ENCODE measurements around the gene SUFU.
"Not testable (repeated sequence)": the region's sequence is repeated elsewhere in the genome, so short reads cannot be mapped to it uniquely, and the experiment has no call there.

The SUFU gene

DNA sequence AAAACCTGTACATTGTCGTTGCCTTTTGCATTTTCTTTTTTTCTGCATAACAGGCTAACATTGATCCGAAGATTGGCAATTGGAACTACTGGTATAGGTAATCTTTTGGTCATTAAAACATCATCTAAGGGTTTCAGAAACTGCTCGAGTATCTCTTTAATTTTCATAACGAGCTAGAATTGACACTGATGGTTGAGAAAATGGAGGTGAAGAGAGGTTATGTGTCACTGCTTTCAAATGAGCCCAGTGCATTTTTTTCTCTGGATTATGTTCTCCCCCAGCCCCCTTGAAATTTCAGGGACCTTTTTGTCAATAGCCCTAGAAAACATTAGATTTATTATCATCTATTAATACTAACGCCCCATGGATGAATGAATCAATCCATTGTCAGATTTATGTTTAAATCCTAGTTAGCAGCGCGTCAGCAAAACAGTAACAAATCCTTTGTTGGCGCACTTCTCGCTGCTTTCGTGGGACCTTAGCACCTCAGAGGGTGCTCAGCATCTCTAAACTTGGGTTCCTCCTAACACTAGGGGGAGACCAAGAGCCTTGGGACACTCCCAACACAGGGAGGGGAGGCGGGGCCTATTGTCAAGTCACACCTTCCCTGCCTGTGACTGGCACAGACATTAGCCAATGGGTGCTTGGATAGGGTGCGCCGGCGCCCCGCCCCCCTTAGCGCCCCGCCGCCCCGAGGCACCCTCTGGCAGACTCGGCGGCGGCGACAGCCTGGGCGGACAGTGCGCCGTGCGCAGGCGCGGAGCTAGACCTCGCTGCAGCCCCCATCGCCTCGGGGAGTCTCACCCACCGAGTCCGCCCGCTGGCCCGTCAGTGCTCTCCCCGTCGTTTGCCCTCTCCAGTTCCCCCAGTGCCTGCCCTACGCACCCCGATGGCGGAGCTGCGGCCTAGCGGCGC is at the start of gene SUFU:
Gene SUFU, plus strand, starts transcription at position 709 of the 915 bp plus-strand sequence. Its CDS starts 181 bp downstream, at position 890.
- H3K36me3 ChIP-seq: no peaks in the 10 kb centered on the region
- no peaks in the 10 kb centered on the region for H3K27me3 ChIP-seq
- peak within 1 kb of the TSS; percentile 65 to 100 for H3K4me3 ChIP-seq (ENCODE audit: low read depth in 1 of 2, low read length in 1 of 2)
- peak within 1 kb of the TSS; percentile 94 for H3K27ac ChIP-seq
- no peaks in the 10 kb centered on the region for H3K9me3 ChIP-seq
- peaks cover 49 to 50% of the 10 kb centered on the region in 2 experiments for H3K4me1 ChIP-seq (ENCODE audit: control insufficient read depth in 1 of 2, insufficient read depth in 1 of 2, low read depth in 1 of 2, low read length in 1 of 2)
- TF ChIP-seq, protein P1, sequence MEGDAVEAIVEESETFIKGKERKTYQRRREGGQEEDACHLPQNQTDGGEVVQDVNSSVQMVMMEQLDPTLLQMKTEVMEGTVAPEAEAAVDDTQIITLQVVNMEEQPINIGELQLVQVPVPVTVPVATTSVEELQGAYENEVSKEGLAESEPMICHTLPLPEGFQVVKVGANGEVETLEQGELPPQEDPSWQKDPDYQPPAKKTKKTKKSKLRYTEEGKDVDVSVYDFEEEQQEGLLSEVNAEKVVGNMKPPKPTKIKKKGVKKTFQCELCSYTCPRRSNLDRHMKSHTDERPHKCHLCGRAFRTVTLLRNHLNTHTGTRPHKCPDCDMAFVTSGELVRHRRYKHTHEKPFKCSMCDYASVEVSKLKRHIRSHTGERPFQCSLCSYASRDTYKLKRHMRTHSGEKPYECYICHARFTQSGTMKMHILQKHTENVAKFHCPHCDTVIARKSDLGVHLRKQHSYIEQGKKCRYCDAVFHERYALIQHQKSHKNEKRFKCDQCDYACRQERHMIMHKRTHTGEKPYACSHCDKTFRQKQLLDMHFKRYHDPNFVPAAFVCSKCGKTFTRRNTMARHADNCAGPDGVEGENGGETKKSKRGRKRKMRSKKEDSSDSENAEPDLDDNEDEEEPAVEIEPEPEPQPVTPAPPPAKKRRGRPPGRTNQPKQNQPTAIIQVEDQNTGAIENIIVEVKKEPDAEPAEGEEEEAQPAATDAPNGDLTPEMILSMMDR (IDR thresholded peaks at IDR 0.05): peak; percentile 89

DNA sequence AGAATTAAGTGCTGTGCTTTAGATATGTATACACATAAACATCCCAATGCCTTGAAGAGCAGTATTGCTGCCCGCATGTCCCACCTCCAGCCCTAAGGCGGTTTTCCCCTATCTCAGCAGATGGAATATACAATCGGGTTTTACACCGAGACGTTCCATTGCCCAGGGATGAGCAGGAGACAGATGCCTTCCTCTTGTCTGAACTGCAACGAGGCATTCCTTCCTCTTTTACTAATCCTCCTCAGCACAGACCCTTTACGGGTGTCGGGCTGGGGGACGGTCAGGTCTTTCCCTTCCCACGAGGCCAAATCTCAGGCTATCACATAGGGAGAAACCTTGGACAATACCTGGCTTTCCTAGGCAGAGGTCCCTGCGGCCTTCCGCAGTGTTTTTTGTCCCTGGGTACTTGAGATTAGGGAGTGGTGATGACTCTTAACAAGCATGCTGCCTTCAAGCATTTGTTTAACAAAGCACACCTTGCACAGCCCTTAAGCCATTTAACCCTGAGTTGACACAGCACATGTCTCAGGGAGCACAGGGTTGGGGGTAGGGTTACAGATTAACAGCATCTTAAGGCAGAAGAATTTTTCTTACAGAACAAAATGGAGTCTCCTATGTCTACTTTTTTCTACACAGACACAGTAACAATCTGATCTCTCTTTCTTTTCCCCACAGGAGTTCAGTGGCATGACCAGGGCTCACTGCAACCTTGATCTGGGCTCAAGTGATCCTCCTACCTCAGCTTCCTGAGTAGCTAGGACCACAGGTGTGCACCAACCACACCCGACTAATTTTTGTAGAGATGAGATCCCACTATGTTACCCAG is 48.9 kb upstream of the SUFU start:
- H3K27me3 ChIP-seq; H3K4me3 ChIP-seq (ENCODE audit: low read depth in 1 of 2, low read length in 1 of 2); H3K36me3 ChIP-seq; H3K9me3 ChIP-seq: not testable (repeated sequence)
- Histone ChIP-seq H3K4me1 (ENCODE audit: control insufficient read depth in 1 of 2, insufficient read depth in 1 of 2, low read depth in 1 of 2, low read length in 1 of 2) (peaks cover 65 to 67% of the 10 kb centered on the region in 2 experiments), H3K27ac (peak overlapping the region; percentile 58)

DNA sequence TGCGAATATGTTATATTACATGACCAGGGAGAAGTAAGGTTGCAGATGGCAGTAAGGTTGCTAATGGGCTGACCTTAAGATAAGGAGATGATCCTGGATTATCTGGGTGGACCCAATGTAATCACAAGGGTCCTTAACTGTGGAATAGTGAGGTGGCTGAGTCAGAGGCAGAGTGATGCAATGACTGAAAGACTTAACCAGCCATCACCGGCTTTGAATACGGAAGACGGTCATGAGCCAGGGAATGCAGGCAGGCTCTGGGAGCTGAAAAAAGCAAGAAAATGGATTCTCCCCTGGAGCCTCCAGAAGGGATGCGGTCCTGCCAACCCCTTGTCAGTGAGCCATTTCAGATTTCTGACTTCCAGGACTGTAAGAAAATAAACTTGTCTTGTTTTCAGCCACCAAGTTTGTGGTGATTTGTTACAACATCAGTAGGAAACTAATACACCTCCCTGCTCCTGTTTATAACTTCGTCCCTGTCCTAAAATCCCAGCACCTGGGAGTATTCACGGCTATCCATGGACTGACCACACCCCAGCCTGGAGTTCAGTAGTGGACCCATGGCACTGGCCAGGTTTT is 47.8 kb upstream of the SUFU start:
- Histone ChIP-seq H3K4me3 (ENCODE audit: low read depth in 1 of 2, low read length in 1 of 2) (no peak overlapping the region), H3K27ac (peak overlapping the region; percentile 61), H3K9me3 (no peaks in the 10 kb centered on the region), H3K4me1 (ENCODE audit: control insufficient read depth in 1 of 2, insufficient read depth in 1 of 2, low read depth in 1 of 2, low read length in 1 of 2) (peaks cover 62 to 66% of the 10 kb centered on the region in 2 experiments), H3K27me3 (no peaks in the 10 kb centered on the region), H3K36me3 (no peaks in the 10 kb centered on the region)
- TF ChIP-seq, protein P1 (IDR thresholded peaks at IDR 0.05): no peak

DNA sequence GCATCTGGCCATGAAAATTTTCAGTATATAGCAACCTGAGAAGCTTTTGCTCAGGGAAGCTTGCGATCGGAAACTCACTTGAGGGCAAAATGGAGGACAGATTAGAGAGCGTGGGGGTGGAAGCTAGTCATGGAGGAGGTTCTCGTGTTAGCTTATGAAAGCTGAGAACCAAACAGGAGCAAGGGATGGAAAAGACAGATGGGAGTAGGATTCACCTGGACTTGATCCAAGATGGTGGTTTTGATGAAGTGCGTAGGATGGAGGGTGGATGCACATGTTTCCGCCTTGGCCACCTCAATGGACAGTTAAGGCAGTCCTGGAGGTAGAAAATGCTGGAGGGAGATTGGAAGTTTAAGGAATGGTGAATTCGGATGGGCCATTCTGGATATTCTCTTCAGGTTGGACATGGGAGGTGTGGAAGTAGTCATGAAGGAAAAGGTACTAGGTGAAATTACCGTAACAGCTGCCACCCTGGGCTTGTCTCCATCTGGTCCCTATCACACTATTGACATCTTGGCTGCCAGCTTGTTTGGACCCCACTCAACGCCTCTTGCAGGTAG is 46.1 kb upstream of the SUFU start:
- Histone ChIP-seq H3K27ac (no peak overlapping the region), H3K4me1 (ENCODE audit: control insufficient read depth in 1 of 2, insufficient read depth in 1 of 2, low read depth in 1 of 2, low read length in 1 of 2) (peaks cover 64 to 66% of the 10 kb centered on the region in 2 experiments), H3K36me3 (no peaks in the 10 kb centered on the region), H3K9me3 (no peaks in the 10 kb centered on the region), H3K27me3 (no peaks in the 10 kb centered on the region), H3K4me3 (ENCODE audit: low read depth in 1 of 2, low read length in 1 of 2) (no peak overlapping the region)
- TF ChIP-seq, protein P1 (IDR thresholded peaks at IDR 0.05): no peak

DNA sequence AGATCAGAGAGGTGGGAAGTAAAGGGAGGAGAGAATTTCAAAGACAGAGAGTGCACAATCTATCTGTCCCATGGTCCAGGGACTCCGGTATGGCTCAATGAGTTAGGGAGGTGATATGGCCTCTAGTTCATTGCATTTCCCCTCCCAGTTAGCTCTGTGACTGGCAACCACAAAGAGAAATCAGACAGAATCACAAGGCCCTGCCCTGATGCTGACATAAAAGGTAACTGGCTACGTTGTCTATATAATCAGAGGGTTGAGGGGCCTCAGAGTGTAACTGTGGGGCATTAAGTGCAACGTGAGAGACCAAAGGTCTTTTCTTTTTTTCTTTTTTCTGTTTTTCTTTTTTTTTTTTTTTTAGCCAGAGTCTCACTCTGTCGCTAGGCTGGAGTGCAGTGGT is 45.1 kb upstream of the SUFU start:
- Histone ChIP-seq H3K9me3 (no peaks in the 10 kb centered on the region), H3K27me3 (no peaks in the 10 kb centered on the region), H3K36me3 (no peaks in the 10 kb centered on the region), H3K4me1 (ENCODE audit: control insufficient read depth in 1 of 2, insufficient read depth in 1 of 2, low read depth in 1 of 2, low read length in 1 of 2) (peaks cover 64 to 66% of the 10 kb centered on the region in 2 experiments), H3K4me3 (ENCODE audit: low read depth in 1 of 2, low read length in 1 of 2) (no peak overlapping the region), H3K27ac (no peak overlapping the region)
- TF ChIP-seq, protein P1 (IDR thresholded peaks at IDR 0.05): no peak
